K562 (cell line): ENCODE measurements around the gene IL4I1. TPM values are rescaled to one million over a fixed set of nuclear protein-coding genes. Genes with fewer than 3 reads are reported as not detected.

Source experiments
- JUN ChIP-seq, 2 experiments: sonication (generic) in 1 of 2; formaldehyde crosslinking in 1 of 2; IDR thresholded peaks; 2 replicates each; pipeline versions ENCODE4 v1.6.1 to v1.8.0; 2012 to 2022; ENCODE audit warnings: borderline replicate concordance in 2 of 2, mild to moderate bottlenecking in 2 of 2, improper control_type of control experiment in 1 of 2, low read depth in 1 of 2, low read length in 1 of 2, missing genetic modification reagents in 1 of 2
- MAZ ChIP-seq, 2 experiments: fragments of 450-650 bp in 1 of 2; sonication (generic) in 1 of 2; formaldehyde crosslinking; IDR thresholded peaks in 1 of 2; conservative IDR thresholded peaks in 1 of 2; 2 replicates each; pipeline versions ENCODE4 v1.4.0 to v1.5.0; 2020; ENCODE audit warnings: mild to moderate bottlenecking in 1 of 2, missing genetic modification reagents in 1 of 2
- MCM7 ChIP-seq, 2 experiments: fragments of 450-650 bp; IDR thresholded peaks; 2 replicates each; pipeline ENCODE4 v1.6.1; 2016 to 2018
- PCBP2 ChIP-seq: fragments of 200-400 bp; formaldehyde crosslinking; IDR thresholded peaks from 2 replicates; pipeline ENCODE4 v1.6.1; 2018; ENCODE audit warnings: low read length, low read depth, mild to moderate bottlenecking, moderate library complexity; ENCODE audit not compliant: poor library complexity, severe bottlenecking
- PHF21A ChIP-seq: fragments of 450-650 bp; IDR thresholded peaks from 2 replicates; pipeline ENCODE4 v1.6.1; 2017; ENCODE audit warnings: low read depth, borderline replicate concordance
- SRSF7 ChIP-seq: fragments of 200-400 bp; formaldehyde crosslinking; optimal IDR thresholded peaks from 2 replicates; pipeline ENCODE3; 2017; ENCODE audit warnings: mild to moderate bottlenecking, low read depth, low read length
- TCF3 ChIP-seq: sonication (generic); formaldehyde crosslinking; IDR thresholded peaks from 2 replicates; pipeline ENCODE4 v1.4.0; 2020; ENCODE audit warnings: mild to moderate bottlenecking, missing genetic modification reagents
- ZFP1 ChIP-seq: fragments of 450-650 bp; formaldehyde crosslinking; IDR thresholded peaks from 2 replicates; pipeline ENCODE4 v1.4.0; 2020; ENCODE audit warnings: mild to moderate bottlenecking, mixed read lengths
- ZNF175 ChIP-seq: fragments of 200-800 bp; sonication (Bioruptor generic); IDR thresholded peaks from 2 replicates; pipeline ENCODE4 v1.6.1; 2016; ENCODE audit warnings: low read depth, mild to moderate bottlenecking, missing genetic modification characterization, missing compliant biosample characterization
- polyA plus RNA-seq, 8 experiments: library from polyadenylated mRNA; depleted of rRNA in 4 of 8; stranded (reverse) in 5 of 8; unstranded in 3 of 8; fragments of >200 nt; fragmentation: Nextera tagmentation in 2 of 8; fragmentation: Illumina TruSeq in 1 of 8; extraction: Ambion mirVana in 2 of 8; extraction: Trizol in 1 of 8; gene quantifications; 2 replicates each; pipeline versions ENCODE4 v1.2.1 to v1.2.3, GENCODE V29; 2011 to 2014; ENCODE audit warnings: inconsistent platforms in 1 of 8, missing spikeins in 1 of 8
- total RNA-seq, 7 experiments: library from RNA; depleted of rRNA in 6 of 7; stranded (reverse); fragments of >200 nt in 6 of 7; fragmentation: Illumina TruSeq in 2 of 7; extraction: Trizol in 2 of 7; gene quantifications; 2 replicates each; pipeline versions ENCODE4 v1.2.1 to v1.2.3, GENCODE V29; 2011 to 2021; ENCODE audit warnings: low replicate concordance in 1 of 7
- TF ChIP-seq, protein P1 (sequence below): fragments of 450-650 bp; IDR thresholded peaks from 2 replicates; pipeline ENCODE4 v1.6.1; 2017; ENCODE audit warnings: antibody characterized with exemption, mild to moderate bottlenecking
- TF ChIP-seq, protein P2 (sequence below): fragments of 250-450 bp; sonication (Bioruptor Pico); IDR thresholded peaks from 2 replicates; pipeline ENCODE4 v1.8.0; 2021; ENCODE audit warnings: borderline replicate concordance, mild to moderate bottlenecking, moderate library complexity; ENCODE audit not compliant: poor library complexity, severe bottlenecking
- TF ChIP-seq, protein P3 (sequence below), 2 experiments: IDR thresholded peaks in 1 of 2; conservative IDR thresholded peaks in 1 of 2; 2 replicates each; pipeline ENCODE4 v1.6.1; 2016; ENCODE audit warnings: low read depth in 2 of 2, mild to moderate bottlenecking in 1 of 2, missing compliant biosample characterization in 1 of 2, missing genetic modification characterization in 1 of 2, moderate library complexity in 1 of 2
- TF ChIP-seq, protein P4 (sequence below): fragments of 250-450 bp; sonication (Bioruptor Pico); IDR thresholded peaks from 2 replicates; pipeline ENCODE4 v1.5.0; 2021; ENCODE audit warnings: mild to moderate bottlenecking, moderate library complexity

IL4I1 gene
- total and polyA plus RNA-seq, 9 of the 15 experiments (the other 6 are each of a cell fraction or from before 2014, with no cell fraction given): 0.06 to 0.95 (median 0.43) TPM; not detected in 2

DNA sequence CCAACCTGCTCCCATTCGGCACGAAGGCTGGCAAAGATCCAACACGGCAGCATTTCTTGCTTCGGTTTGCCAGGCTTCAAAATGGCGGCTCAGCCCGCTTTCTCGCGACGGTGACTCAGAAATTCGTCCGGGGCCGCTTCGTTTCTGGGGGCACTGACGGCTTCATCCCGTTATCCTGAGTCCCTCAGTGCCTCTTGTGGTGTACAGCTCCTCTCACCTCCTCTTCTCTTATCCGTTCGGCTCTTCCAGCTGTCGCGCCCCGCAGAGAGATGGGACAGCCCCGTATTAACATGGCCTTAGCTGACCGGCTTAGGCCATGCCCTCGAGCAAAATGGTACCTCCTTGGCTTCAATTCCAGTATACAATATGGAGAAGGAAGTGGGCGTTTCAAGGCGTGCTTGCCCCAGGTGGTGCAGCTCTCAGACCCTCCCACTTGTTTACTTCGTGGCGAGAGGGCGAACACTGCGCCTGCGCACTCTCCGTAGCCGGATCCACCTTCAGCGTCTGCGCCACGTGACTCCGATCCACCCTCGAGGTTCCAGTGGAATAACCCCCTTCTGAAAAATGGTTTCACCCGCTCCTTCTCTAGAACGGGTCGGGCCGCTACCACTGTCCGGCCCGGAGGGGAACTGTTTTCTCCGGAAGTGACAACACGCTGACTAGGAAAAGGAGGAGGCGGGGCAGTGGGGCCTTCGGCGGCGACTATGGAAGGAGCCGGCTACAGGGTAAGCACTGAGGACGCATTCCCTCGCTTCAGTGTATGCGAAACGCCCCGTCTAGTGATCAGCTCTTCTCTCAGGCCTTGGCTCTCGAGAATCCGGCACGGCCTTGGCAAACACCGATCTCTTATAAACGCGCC is 19.4 kb downstream of the IL4I1 start, which contains the start of the genes AKT1S1 and TBC1D17 (continued):
- TF ChIP-seq, protein P1, sequence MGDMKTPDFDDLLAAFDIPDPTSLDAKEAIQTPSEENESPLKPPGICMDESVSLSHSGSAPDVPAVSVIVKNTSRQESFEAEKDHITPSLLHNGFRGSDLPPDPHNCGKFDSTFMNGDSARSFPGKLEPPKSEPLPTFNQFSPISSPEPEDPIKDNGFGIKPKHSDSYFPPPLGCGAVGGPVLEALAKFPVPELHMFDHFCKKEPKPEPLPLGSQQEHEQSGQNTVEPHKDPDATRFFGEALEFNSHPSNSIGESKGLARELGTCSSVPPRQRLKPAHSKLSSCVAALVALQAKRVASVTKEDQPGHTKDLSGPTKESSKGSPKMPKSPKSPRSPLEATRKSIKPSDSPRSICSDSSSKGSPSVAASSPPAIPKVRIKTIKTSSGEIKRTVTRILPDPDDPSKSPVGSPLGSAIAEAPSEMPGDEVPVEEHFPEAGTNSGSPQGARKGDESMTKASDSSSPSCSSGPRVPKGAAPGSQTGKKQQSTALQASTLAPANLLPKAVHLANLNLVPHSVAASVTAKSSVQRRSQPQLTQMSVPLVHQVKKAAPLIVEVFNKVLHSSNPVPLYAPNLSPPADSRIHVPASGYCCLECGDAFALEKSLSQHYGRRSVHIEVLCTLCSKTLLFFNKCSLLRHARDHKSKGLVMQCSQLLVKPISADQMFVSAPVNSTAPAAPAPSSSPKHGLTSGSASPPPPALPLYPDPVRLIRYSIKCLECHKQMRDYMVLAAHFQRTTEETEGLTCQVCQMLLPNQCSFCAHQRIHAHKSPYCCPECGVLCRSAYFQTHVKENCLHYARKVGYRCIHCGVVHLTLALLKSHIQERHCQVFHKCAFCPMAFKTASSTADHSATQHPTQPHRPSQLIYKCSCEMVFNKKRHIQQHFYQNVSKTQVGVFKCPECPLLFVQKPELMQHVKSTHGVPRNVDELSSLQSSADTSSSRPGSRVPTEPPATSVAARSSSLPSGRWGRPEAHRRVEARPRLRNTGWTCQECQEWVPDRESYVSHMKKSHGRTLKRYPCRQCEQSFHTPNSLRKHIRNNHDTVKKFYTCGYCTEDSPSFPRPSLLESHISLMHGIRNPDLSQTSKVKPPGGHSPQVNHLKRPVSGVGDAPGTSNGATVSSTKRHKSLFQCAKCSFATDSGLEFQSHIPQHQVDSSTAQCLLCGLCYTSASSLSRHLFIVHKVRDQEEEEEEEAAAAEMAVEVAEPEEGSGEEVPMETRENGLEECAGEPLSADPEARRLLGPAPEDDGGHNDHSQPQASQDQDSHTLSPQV: no peak
- TF ChIP-seq SRSF7 (no peak), TCF3 (CRISPR knock-in tag) (no peak), MAZ (CRISPR knock-in tag; conservative IDR thresholded peaks at IDR 0.05 in 1 of 2, IDR thresholded peaks at IDR 0.05 in 1 of 2) (peak; percentile 80 to 81), JUN (IDR thresholded peaks at IDR 0.05; ENCODE audit: borderline replicate concordance, low read depth, low read length) (peak; percentile 78), JUN (CRISPR knock-in tag; IDR thresholded peaks at IDR 0.05; ENCODE audit: borderline replicate concordance) (no peak), PCBP2 (no peak), MCM7 (IDR thresholded peaks at IDR 0.05) (no peak), PHF21A (no peak), ZFP1 (CRISPR knock-in tag) (no peak), ZNF175 (CRISPR knock-in tag) (peak; percentile 63)
- TF ChIP-seq, protein P2, sequence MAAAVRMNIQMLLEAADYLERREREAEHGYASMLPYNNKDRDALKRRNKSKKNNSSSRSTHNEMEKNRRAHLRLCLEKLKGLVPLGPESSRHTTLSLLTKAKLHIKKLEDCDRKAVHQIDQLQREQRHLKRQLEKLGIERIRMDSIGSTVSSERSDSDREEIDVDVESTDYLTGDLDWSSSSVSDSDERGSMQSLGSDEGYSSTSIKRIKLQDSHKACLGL: peak; percentile 57
- TF ChIP-seq, protein P3, sequence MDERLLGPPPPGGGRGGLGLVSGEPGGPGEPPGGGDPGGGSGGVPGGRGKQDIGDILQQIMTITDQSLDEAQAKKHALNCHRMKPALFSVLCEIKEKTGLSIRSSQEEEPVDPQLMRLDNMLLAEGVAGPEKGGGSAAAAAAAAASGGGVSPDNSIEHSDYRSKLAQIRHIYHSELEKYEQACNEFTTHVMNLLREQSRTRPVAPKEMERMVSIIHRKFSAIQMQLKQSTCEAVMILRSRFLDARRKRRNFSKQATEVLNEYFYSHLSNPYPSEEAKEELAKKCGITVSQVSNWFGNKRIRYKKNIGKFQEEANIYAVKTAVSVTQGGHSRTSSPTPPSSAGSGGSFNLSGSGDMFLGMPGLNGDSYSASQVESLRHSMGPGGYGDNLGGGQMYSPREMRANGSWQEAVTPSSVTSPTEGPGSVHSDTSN (CRISPR knock-in tag; IDR thresholded peaks at IDR 0.05; ENCODE audit: low read depth): no peak
- TF ChIP-seq, protein P3 (tag; conservative IDR thresholded peaks at IDR 0.05; ENCODE audit: low read depth): 0 out of 2 replicates have a peak, but pooled peaks have one; percentile 17
- TF ChIP-seq, protein P4, sequence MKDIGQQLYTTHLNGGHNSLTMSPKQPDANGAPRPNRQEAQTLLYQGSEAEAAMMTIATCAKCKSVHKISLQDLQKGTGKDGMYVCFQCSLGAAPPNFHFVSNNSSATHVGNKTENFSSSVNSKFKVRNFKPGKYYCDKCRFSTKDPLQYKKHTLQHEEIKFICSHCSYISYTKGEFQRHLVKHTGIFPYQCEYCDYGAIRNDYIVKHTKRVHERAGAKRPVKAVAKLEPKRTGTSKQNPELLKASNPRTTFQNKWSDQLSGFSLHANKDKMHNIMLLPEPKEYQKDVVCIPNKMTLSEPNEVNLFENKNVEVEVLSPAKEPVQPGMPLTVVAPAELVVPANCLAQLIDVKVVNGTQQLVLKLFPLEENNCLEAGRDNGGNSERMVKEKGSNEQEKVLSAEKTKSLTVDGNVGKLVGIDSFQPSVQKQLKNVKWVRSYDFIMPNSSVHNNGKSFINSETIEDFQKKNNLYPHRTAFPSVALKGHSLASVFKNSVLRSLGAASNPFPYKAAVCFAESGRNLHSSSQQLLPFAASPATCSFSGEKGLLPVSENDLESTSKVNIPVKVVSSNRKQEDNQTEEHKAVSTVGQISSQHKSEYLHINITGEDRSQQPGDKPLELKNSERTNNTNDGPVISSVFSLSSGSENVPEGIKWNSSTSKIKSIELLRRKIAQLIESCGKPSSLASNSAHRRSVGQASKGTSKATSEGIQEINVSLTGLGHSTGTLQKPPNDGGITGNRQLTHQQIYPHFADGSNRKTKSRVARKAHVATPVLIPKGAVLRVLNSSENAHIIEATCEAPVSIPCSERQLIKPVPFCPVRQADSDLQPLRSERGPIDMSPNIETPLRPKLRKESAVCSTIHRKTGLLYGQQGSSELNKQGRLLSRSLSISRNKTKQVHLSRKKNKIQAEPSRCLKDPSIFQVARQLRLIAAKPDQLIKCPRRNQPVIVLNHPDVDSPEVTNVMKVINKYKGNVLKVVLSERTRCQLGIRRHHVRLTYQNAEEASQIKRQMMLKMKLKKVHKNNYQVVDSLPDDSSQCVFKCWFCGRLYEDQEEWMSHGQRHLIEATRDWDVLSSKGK (CRISPR knock-in tag): no peak
